ENCODE data around the gene PRL. TPM values are rescaled to one million over a fixed set of nuclear protein-coding genes. Genes with fewer than 3 reads are reported as not detected.

Gene PRL
- total and polyA plus RNA-seq, 11 donors = not detected

- no peaks in the 10 kb centered on the region for H3K27me3 ChIP-seq
- peaks cover 0 to 5% (median 0%) of the 10 kb centered on the region in 12 donors for H3K4me1 ChIP-seq
- H3K27ac ChIP-seq = no peak overlapping the region
- no peak overlapping the region for H3K4me3 ChIP-seq
- no peak for ATAC-seq
- DNase-seq = no peak
- H3K36me3 ChIP-seq = no peaks in the 10 kb centered on the region
- intact Hi-C loops (cut with DNase I) = no loop called here
- H3K9me3 ChIP-seq = peaks cover 0 to 20% (median 4%) of the 10 kb centered on the region in 12 donors
- no peak for TF ChIP-seq POLR2A (IDR thresholded peaks at IDR 0.05)
- TF ChIP-seq, protein P1, sequence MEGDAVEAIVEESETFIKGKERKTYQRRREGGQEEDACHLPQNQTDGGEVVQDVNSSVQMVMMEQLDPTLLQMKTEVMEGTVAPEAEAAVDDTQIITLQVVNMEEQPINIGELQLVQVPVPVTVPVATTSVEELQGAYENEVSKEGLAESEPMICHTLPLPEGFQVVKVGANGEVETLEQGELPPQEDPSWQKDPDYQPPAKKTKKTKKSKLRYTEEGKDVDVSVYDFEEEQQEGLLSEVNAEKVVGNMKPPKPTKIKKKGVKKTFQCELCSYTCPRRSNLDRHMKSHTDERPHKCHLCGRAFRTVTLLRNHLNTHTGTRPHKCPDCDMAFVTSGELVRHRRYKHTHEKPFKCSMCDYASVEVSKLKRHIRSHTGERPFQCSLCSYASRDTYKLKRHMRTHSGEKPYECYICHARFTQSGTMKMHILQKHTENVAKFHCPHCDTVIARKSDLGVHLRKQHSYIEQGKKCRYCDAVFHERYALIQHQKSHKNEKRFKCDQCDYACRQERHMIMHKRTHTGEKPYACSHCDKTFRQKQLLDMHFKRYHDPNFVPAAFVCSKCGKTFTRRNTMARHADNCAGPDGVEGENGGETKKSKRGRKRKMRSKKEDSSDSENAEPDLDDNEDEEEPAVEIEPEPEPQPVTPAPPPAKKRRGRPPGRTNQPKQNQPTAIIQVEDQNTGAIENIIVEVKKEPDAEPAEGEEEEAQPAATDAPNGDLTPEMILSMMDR (IDR thresholded peaks at IDR 0.05) = no peak
- WGBS, 4 donors = 85 to 90% (median 86%) methylated on average over 3 of the region's 3 CpGs
Measured at GRCh38 chr6:22306741-22307466, 10.1 kb upstream of the PRL start.

GRCh38 chr6:22302838-22303237 lies 6.0 kb upstream of the PRL start:
- TF ChIP-seq, protein P1 (IDR thresholded peaks at IDR 0.05) = no peak
- TF ChIP-seq POLR2A (IDR thresholded peaks at IDR 0.05) = no peak
- no peaks in the 10 kb centered on the region for H3K36me3 ChIP-seq
- peaks cover 0 to 5% (median 0%) of the 10 kb centered on the region in 12 donors for H3K4me1 ChIP-seq
- no peaks in the 10 kb centered on the region for H3K27me3 ChIP-seq
- no peak overlapping the region for H3K27ac ChIP-seq
- ATAC-seq (no peak), DNase-seq (no peak)
- intact Hi-C loops (cut with DNase I) = no loop called here
- H3K9me3 ChIP-seq = no peaks in the 10 kb centered on the region
- H3K4me3 ChIP-seq = no peak overlapping the region
- WGBS, 4 donors = 47 to 70% (median 56%) methylated on average over 1 of the region's 1 CpG

DNA sequence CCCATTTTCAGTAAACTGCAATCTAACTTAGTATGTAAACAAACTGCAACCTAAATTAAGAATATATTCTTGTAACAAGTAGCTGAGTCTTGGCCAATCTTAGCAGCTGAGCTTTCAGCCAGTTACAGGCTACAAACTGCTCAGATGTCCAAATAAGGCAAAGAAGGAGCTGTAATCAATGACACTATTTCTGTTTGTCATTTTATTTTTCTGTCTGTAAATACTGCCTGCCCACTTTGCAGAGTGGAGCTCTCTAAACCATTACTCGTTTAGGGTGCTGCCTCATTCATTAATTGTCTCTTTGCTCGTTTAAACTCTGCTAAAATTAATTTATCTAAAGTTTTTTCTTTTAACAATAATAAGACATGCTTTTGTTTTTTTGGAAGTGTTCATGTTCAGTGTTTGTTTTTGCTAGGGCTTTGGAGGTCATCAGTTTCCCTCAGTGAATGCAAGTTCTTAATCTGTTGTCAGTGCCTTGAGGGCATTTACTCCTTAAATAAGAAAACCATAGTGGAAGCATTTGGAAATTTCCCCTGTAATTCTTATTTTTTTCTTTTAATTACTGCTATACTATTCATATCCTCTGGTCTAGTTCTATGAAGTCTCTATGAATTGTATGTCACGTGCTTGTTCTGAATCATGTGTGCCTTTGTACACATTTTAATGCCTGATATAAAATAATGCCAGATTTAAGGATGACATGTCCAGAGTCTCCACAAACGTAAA lies 3.6 kb upstream of the PRL start:
- no peaks in the 10 kb centered on the region for H3K36me3 ChIP-seq
- TF ChIP-seq POLR2A (IDR thresholded peaks at IDR 0.05) = no peak
- TF ChIP-seq, protein P1 (IDR thresholded peaks at IDR 0.05) = no peak
- no peak for ATAC-seq
- no peaks in the 10 kb centered on the region for H3K9me3 ChIP-seq
- no peak for DNase-seq
- WGBS, 4 donors = 79 to 86% (median 82%) methylated on average over 4 of the region's 4 CpGs
- intact Hi-C loops (cut with DNase I) = no loop called here
- no peaks in the 10 kb centered on the region for H3K27me3 ChIP-seq
- H3K4me1 ChIP-seq = peaks cover 0 to 5% (median 0%) of the 10 kb centered on the region in 12 donors
- H3K27ac ChIP-seq = no peak overlapping the region
- H3K4me3 ChIP-seq = no peak overlapping the region

DNA sequence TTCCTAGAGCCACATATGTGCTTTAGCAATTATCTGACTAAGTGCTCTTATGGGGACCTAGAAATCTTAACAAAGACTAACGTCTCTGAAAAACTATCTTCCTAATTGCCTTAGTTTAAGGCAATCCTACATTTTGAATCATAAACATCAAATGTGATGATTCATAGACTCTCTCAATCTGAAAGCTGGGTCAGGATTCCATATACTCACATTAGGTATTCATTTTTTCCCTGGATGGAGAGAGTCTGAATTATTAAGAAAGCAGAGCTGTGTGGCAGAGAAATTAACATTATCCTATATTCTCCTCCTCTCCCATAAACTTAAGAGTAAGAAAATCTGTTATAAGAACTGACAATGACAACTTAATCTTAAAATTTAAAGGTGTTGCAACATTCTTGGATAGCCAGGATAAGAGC lies 1.6 kb upstream of the PRL start:
- H3K9me3 ChIP-seq = no peaks in the 10 kb centered on the region
- H3K27ac ChIP-seq = no peak overlapping the region
- H3K4me3 ChIP-seq = no peak overlapping the region
- no peak for DNase-seq
- ATAC-seq = no peak
- H3K27me3 ChIP-seq = no peaks in the 10 kb centered on the region
- H3K36me3 ChIP-seq = no peaks in the 10 kb centered on the region
- TF ChIP-seq, protein P1 (IDR thresholded peaks at IDR 0.05) = no peak
- no peak for TF ChIP-seq POLR2A (IDR thresholded peaks at IDR 0.05)
- H3K4me1 ChIP-seq = peaks cover 0 to 5% (median 0%) of the 10 kb centered on the region in 12 donors
- intact Hi-C loops (cut with DNase I) = no loop called here
- 93 to 95% (median 94%) methylated on average over 1 of the region's 1 CpG for WGBS, 4 donors

Measured in heart left ventricle (tissue), 16 donors.